AG04450 (cell line): Measurements from ENCODE around the gene IL1RAPL2. TPM values are rescaled to one million over a fixed set of nuclear protein-coding genes. Genes with fewer than 3 reads are reported as not detected.
"Not testable (repeated sequence)": the region's sequence is repeated elsewhere in the genome, so short reads cannot be mapped to it uniquely, and the experiment has no call there.

Source experiments
- CTCF ChIA-PET: fragments of 300-600, 350-600 bp; formaldehyde crosslinking; extraction: SDS; loops from one replicate; lab custom pipeline; 2022; ENCODE audit warnings: antibody characterized with exemption, inconsistent platforms; lab: Charles Lee
- POLR2A ChIA-PET: fragments of 350-600 bp; formaldehyde crosslinking; extraction: SDS; loops from one replicate; lab custom pipeline; 2021; ENCODE audit warnings: antibody characterized with exemption, inconsistent platforms; lab: Yijun Ruan, JAX
- DNase-seq: peaks from one replicate; pipeline ENCODE4 v3.0.0-alpha.2; 2011; ENCODE audit warnings: low read depth, low spot score
- H3K27ac ChIP-seq: one replicate; pipeline ENCODE4 v1.5.1; 2012; ENCODE audit warnings: low read depth, low read length, control low read depth
- H3K27me3 ChIP-seq: one replicate; pipeline ENCODE4 v1.6.0; 2012; ENCODE audit warnings: low read length; ENCODE audit not compliant: control insufficient read depth, insufficient read depth
- H3K4me3 ChIP-seq: 2 replicates; pipeline ENCODE4 v1.5.1; 2011; ENCODE audit warnings: mild to moderate bottlenecking, low read depth, low read length, control low read depth
- H3K9me3 ChIP-seq: 2 replicates; pipeline ENCODE4 v1.5.1; 2012; ENCODE audit warnings: low read length; ENCODE audit not compliant: control insufficient read depth, insufficient read depth
- polyA plus RNA-seq: library from polyadenylated mRNA; depleted of rRNA; stranded (reverse); fragments of >200 nt; gene quantifications from 2 replicates; pipeline ENCODE4 v1.2.3, GENCODE V29; 2011
- TF ChIP-seq, protein P1 (sequence below): IDR thresholded peaks from 2 replicates; pipeline ENCODE4 v1.5.1; 2011; ENCODE audit warnings: low read depth, low read length, control low read depth, inconsistent platforms

The IL1RAPL2 gene
- polyA plus RNA-seq, 1 experiment: 0.71 TPM

- ChIA-PET CTCF (no interaction called here), POLR2A (no interaction called here)
- DNase-seq: no peak
- no peaks in the 10 kb centered on the region for H3K27me3 ChIP-seq
- no peaks in the 10 kb centered on the region for H3K9me3 ChIP-seq
- H3K27ac ChIP-seq: no peak overlapping the region
- TF ChIP-seq, protein P1, sequence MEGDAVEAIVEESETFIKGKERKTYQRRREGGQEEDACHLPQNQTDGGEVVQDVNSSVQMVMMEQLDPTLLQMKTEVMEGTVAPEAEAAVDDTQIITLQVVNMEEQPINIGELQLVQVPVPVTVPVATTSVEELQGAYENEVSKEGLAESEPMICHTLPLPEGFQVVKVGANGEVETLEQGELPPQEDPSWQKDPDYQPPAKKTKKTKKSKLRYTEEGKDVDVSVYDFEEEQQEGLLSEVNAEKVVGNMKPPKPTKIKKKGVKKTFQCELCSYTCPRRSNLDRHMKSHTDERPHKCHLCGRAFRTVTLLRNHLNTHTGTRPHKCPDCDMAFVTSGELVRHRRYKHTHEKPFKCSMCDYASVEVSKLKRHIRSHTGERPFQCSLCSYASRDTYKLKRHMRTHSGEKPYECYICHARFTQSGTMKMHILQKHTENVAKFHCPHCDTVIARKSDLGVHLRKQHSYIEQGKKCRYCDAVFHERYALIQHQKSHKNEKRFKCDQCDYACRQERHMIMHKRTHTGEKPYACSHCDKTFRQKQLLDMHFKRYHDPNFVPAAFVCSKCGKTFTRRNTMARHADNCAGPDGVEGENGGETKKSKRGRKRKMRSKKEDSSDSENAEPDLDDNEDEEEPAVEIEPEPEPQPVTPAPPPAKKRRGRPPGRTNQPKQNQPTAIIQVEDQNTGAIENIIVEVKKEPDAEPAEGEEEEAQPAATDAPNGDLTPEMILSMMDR: no peak
- H3K4me3 ChIP-seq: no peak overlapping the region
These were observed 441.0 kb downstream of the IL1RAPL2 start for GRCh38 chrX:105006996-105007395.

GRCh38 chrX:105013719-105014118, 447.7 kb downstream of the IL1RAPL2 start:
- Histone ChIP-seq H3K4me3 (no peak overlapping the region), H3K27ac (no peak overlapping the region), H3K27me3 (no peaks in the 10 kb centered on the region), H3K9me3 (no peaks in the 10 kb centered on the region)
- TF ChIP-seq, protein P1: no peak
- ChIA-PET CTCF (no interaction called here), POLR2A (no interaction called here)
- DNase-seq: no peak

- Histone ChIP-seq H3K27ac (no peak overlapping the region), H3K27me3 (no peaks in the 10 kb centered on the region), H3K9me3 (no peaks in the 10 kb centered on the region), H3K4me3 (no peak overlapping the region)
- no peak for DNase-seq
- POLR2A ChIA-PET: no interaction called here
- TF ChIP-seq, protein P1: no peak
- CTCF ChIA-PET: no interaction called here
These were observed 451.6 kb downstream of the IL1RAPL2 start for GRCh38 chrX:105017641-105018040.

- CTCF ChIA-PET: no interaction called here
These were observed 452.9 kb downstream of the IL1RAPL2 start for GRCh38 chrX:105018865-105019264.

GRCh38 chrX:105028962-105029361, 463.0 kb downstream of the IL1RAPL2 start:
- H3K27me3 ChIP-seq, H3K9me3 ChIP-seq, H3K4me3 ChIP-seq, H3K27ac ChIP-seq, POLR2A ChIA-PET, CTCF ChIA-PET, DNase-seq: not testable (repeated sequence)

More at GRCh38 chrX:105018865-105019264, 452.9 kb downstream of the IL1RAPL2 start:
- no peak for DNase-seq
- TF ChIP-seq, protein P1: no peak
- H3K4me3 ChIP-seq: no peak overlapping the region
- no peak overlapping the region for H3K27ac ChIP-seq
- H3K27me3 ChIP-seq: no peaks in the 10 kb centered on the region
- H3K9me3 ChIP-seq: no peaks in the 10 kb centered on the region
- POLR2A ChIA-PET: no interaction called here
